ENCODE results near the gene SGMS1.

SGMS1 gene

GRCh38 chr10:50619166-50619565, 4.6 kb downstream of the SGMS1 start:
- H3K4me2 ChIP-seq (ENCODE audit: low read length), result no peak overlapping the region
- TF ChIP-seq, protein P1, sequence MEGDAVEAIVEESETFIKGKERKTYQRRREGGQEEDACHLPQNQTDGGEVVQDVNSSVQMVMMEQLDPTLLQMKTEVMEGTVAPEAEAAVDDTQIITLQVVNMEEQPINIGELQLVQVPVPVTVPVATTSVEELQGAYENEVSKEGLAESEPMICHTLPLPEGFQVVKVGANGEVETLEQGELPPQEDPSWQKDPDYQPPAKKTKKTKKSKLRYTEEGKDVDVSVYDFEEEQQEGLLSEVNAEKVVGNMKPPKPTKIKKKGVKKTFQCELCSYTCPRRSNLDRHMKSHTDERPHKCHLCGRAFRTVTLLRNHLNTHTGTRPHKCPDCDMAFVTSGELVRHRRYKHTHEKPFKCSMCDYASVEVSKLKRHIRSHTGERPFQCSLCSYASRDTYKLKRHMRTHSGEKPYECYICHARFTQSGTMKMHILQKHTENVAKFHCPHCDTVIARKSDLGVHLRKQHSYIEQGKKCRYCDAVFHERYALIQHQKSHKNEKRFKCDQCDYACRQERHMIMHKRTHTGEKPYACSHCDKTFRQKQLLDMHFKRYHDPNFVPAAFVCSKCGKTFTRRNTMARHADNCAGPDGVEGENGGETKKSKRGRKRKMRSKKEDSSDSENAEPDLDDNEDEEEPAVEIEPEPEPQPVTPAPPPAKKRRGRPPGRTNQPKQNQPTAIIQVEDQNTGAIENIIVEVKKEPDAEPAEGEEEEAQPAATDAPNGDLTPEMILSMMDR (IDR thresholded peaks at IDR 0.05; ENCODE audit: low read depth, low read length), result no peak
- TF ChIP-seq EZH2phosphoT487 (IDR thresholded peaks at IDR 0.05; ENCODE audit: low read depth), result no peak
- no peaks in the 10 kb centered on the region for H3K27me3 ChIP-seq (ENCODE audit: low read depth, low read length)
- no peak overlapping the region for H3K4me3 ChIP-seq (ENCODE audit: low read length)
- H4K20me1 ChIP-seq (ENCODE audit: insufficient read depth, low read length), result peaks cover 10% of the 10 kb centered on the region
- H3K9me3 ChIP-seq (ENCODE audit: insufficient read depth, low read length), result no peaks in the 10 kb centered on the region
- H3K27ac ChIP-seq (ENCODE audit: low read length), result no peak overlapping the region
- H2AFZ ChIP-seq (ENCODE audit: low read depth, low read length), result no peak overlapping the region
- H3K4me1 ChIP-seq (ENCODE audit: low read length), result peaks cover 32% of the 10 kb centered on the region
- H3K9ac ChIP-seq (ENCODE audit: low read length), result no peak overlapping the region
- no peaks in the 10 kb centered on the region for H3K36me3 ChIP-seq (replicated peaks; ENCODE audit: low read depth, low read length)
- H3K79me2 ChIP-seq (ENCODE audit: low read length), result peaks cover 84% of the 10 kb centered on the region

- Histone ChIP-seq H2AFZ (ENCODE audit: low read depth, low read length) (no peak overlapping the region), H3K36me3 (replicated peaks; ENCODE audit: low read depth, low read length) (no peaks in the 10 kb centered on the region), H3K9me3 (ENCODE audit: insufficient read depth, low read length) (no peaks in the 10 kb centered on the region), H3K79me2 (ENCODE audit: low read length) (peaks cover 84% of the 10 kb centered on the region), H3K27ac (ENCODE audit: low read length) (no peak overlapping the region), H3K9ac (ENCODE audit: low read length) (no peak overlapping the region), H3K27me3 (ENCODE audit: low read depth, low read length) (no peaks in the 10 kb centered on the region), H3K4me1 (ENCODE audit: low read length) (peaks cover 37% of the 10 kb centered on the region), H3K4me3 (ENCODE audit: low read length) (no peak overlapping the region), H3K4me2 (ENCODE audit: low read length) (peak overlapping the region; percentile 29), H4K20me1 (ENCODE audit: insufficient read depth, low read length) (peaks cover 10% of the 10 kb centered on the region)
- TF ChIP-seq, protein P1 (IDR thresholded peaks at IDR 0.05; ENCODE audit: low read depth, low read length), result no peak
- TF ChIP-seq EZH2phosphoT487 (IDR thresholded peaks at IDR 0.05; ENCODE audit: low read depth), result no peak
Measured at GRCh38 chr10:50618624-50619023, 5.1 kb downstream of the SGMS1 start.

GRCh38 chr10:50615658-50616057, 8.1 kb downstream of the SGMS1 start:
- Histone ChIP-seq H3K27me3 (ENCODE audit: low read depth, low read length) (no peaks in the 10 kb centered on the region), H3K27ac (ENCODE audit: low read length) (no peak overlapping the region), H3K9ac (ENCODE audit: low read length) (no peak overlapping the region), H4K20me1 (ENCODE audit: insufficient read depth, low read length) (peaks cover 7% of the 10 kb centered on the region), H3K36me3 (replicated peaks; ENCODE audit: low read depth, low read length) (no peaks in the 10 kb centered on the region), H3K4me1 (ENCODE audit: low read length) (peaks cover 47% of the 10 kb centered on the region), H2AFZ (ENCODE audit: low read depth, low read length) (no peak overlapping the region), H3K4me2 (ENCODE audit: low read length) (no peak overlapping the region), H3K79me2 (ENCODE audit: low read length) (peaks cover 80% of the 10 kb centered on the region), H3K4me3 (ENCODE audit: low read length) (no peak overlapping the region), H3K9me3 (ENCODE audit: insufficient read depth, low read length) (no peaks in the 10 kb centered on the region)
- TF ChIP-seq, protein P1 (IDR thresholded peaks at IDR 0.05; ENCODE audit: low read depth, low read length), result no peak
- TF ChIP-seq EZH2phosphoT487 (IDR thresholded peaks at IDR 0.05; ENCODE audit: low read depth), result no peak

- no peaks in the 10 kb centered on the region for H3K9me3 ChIP-seq (ENCODE audit: insufficient read depth, low read length)
- peaks cover 7% of the 10 kb centered on the region for H4K20me1 ChIP-seq (ENCODE audit: insufficient read depth, low read length)
- H3K4me3 ChIP-seq (ENCODE audit: low read length), result no peak overlapping the region
- H3K27ac ChIP-seq (ENCODE audit: low read length), result no peak overlapping the region
- H3K79me2 ChIP-seq (ENCODE audit: low read length), result peaks cover 75% of the 10 kb centered on the region
- H3K9ac ChIP-seq (ENCODE audit: low read length), result no peak overlapping the region
- TF ChIP-seq EZH2phosphoT487 (IDR thresholded peaks at IDR 0.05; ENCODE audit: low read depth), result no peak
- TF ChIP-seq, protein P1 (IDR thresholded peaks at IDR 0.05; ENCODE audit: low read depth, low read length), result peak; percentile 20; the same call in 1 of the 2 replicates
- H3K27me3 ChIP-seq (ENCODE audit: low read depth, low read length), result no peaks in the 10 kb centered on the region
- peaks cover 47% of the 10 kb centered on the region for H3K4me1 ChIP-seq (ENCODE audit: low read length)
- no peak overlapping the region for H2AFZ ChIP-seq (ENCODE audit: low read depth, low read length)
- H3K36me3 ChIP-seq (replicated peaks; ENCODE audit: low read depth, low read length), result no peaks in the 10 kb centered on the region
- H3K4me2 ChIP-seq (ENCODE audit: low read length), result no peak overlapping the region
Measured at GRCh38 chr10:50614444-50615137, 9.2 kb downstream of the SGMS1 start.
